Glutamatergic neuron (in vitro differentiated cells): ENCODE measurements around the gene ATF7. TPM values are rescaled to one million over a fixed set of nuclear protein-coding genes. Genes with fewer than 3 reads are reported as not detected.

Experiments used
- DNase-seq: peaks from one replicate; pipeline ENCODE4 v3.0.0; 2022
- H3K27ac Mint-ChIP-seq: one replicate; pipeline ENCODE4 v1.8.0; 2020; ENCODE audit warnings: mild to moderate bottlenecking, mixed read lengths, inconsistent platforms; ENCODE audit not compliant: unreplicated experiment
- H3K27me3 Mint-ChIP-seq: one replicate; pipeline ENCODE4 v1.8.0; 2020; ENCODE audit warnings: mild to moderate bottlenecking, moderate library complexity, mixed read lengths, inconsistent platforms; ENCODE audit not compliant: unreplicated experiment
- H3K36me3 Mint-ChIP-seq: one replicate; pipeline ENCODE4 v1.8.0; 2020; ENCODE audit warnings: mild to moderate bottlenecking, mixed read lengths, inconsistent platforms; ENCODE audit not compliant: unreplicated experiment
- H3K4me1 Mint-ChIP-seq: one replicate; pipeline ENCODE4 v1.8.0; 2020; ENCODE audit warnings: mild to moderate bottlenecking, low read depth, mixed read lengths, inconsistent platforms; ENCODE audit not compliant: unreplicated experiment
- H3K4me3 Mint-ChIP-seq: one replicate; pipeline ENCODE4 v1.8.0; 2020; ENCODE audit warnings: mild to moderate bottlenecking, mixed read lengths, inconsistent platforms; ENCODE audit not compliant: unreplicated experiment
- H3K9me3 Mint-ChIP-seq: one replicate; pipeline ENCODE4 v1.8.0; 2020; ENCODE audit warnings: mild to moderate bottlenecking, moderate library complexity, mixed read lengths, inconsistent platforms; ENCODE audit not compliant: unreplicated experiment
- CTCF ChIP-seq: fragments of 200-600 bp; sonication (generic); IDR thresholded peaks from one replicate; pipeline ENCODE4 v1.5.0; 2021; ENCODE audit not compliant: partially characterized antibody, unreplicated experiment
- total RNA-seq: library from RNA; stranded (reverse); fragmentation: NEBNext Ultra II Directional; extraction: Animal tissue kit (Norgen Biotek cat#: 25700); gene quantifications from one replicate; pipeline ENCODE4 v1.2.1, GENCODE V29; 2021; ENCODE audit not compliant: unreplicated experiment

The ATF7 gene
- total RNA-seq, 1 donor from 2014 or later: 36.0 TPM

DNA sequence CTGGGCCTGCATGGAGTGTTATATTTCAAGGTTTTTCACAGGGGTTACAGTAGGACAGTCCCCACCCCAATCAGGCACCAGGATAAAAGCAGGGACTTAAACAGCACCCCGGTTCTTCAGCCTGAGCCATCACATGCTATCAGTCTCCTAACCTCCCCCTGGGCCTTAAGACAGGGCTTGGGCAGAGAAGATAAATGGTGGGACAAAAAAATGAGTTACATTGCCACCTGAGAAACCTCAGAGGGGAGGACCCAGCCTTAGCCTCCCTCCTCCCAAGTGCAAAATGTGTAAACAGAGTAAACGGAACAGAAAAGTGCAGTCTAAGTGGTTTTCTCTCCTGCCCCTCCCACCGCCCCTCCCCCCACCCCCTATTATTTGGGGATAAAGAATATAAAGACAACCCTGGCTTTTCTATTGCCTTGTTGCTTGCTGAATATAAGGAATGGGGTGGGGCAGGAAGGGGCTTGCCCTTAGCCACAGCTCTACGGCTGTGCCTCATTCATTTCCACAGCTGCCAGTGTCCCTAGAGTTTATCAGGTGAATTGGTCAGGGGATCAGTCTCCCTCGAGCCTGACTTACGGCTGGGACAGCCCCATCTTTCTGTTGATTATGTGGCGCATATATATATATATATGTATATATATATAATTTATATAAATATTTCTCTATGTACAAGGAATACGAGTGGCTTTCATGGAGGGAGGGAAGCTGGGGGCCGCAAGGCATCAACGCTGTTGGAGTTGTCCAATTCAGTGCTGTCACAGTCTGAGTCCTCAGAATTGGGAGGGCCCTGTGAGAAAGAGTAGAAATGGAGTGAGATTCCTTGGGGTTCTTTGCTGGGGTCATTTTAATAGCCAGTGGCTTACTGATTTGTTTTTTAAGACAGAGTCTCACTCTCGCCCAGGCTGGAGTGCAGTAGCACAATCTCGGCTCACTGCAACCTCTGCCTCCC lies 145.4 kb downstream of the ATF7 start:
- H3K27ac Mint-ChIP-seq: no peak overlapping the region
- TF ChIP-seq CTCF: no peak

DNA sequence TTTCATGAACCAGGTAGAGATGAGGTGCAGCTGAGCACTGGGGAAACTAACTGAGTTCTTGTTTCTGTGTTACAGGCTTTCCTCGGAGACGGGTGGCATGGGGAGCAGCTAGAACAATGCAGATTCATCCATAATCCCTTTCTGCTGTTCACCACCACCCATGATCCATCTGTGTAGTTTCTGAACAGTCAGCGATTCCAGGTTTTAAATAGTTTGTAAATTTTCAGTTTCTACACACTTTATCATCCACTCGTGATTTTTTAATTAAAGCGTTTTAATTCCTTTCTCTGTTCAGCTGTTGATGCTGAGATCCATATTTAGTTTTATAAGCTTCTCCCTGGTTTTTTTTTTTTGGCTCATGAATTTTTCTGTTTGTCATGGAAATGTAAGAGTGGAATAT lies 146.9 kb downstream of the ATF7 start:
- Mint-ChIP-seq H3K27me3 (peaks cover 10% of the 10 kb centered on the region), H3K27ac (peak overlapping the region; percentile 48), H3K9me3 (peaks cover 11% of the 10 kb centered on the region), H3K4me3 (no peak overlapping the region), H3K4me1 (peaks cover 30% of the 10 kb centered on the region), H3K36me3 (peaks cover 4% of the 10 kb centered on the region)
- no peak for TF ChIP-seq CTCF
- no peak for DNase-seq

More for the DNA sequence above, 145.4 kb downstream of the ATF7 start:
- Mint-ChIP-seq H3K4me1 (peaks cover 15% of the 10 kb centered on the region), H3K9me3 (peaks cover 11% of the 10 kb centered on the region), H3K36me3 (peaks cover 4% of the 10 kb centered on the region), H3K27me3 (peaks cover 7% of the 10 kb centered on the region), H3K4me3 (no peak overlapping the region)
- no peak for DNase-seq

- Mint-ChIP-seq H3K27me3 (peaks cover 8% of the 10 kb centered on the region), H3K36me3 (peaks cover under 1% of the 10 kb centered on the region), H3K4me1 (peaks cover 32% of the 10 kb centered on the region), H3K4me3 (no peak overlapping the region), H3K27ac (no peak overlapping the region), H3K9me3 (peaks cover 8% of the 10 kb centered on the region)
- TF ChIP-seq CTCF: no peak
- no peak for DNase-seq
Measured at GRCh38 chr12:53478865-53479264, 147.3 kb downstream of the ATF7 start.

GRCh38 chr12:53476769-53477209 lies 149.4 kb downstream of the ATF7 start:
- peaks cover 2% of the 10 kb centered on the region for H3K9me3 Mint-ChIP-seq
- peaks cover 5% of the 10 kb centered on the region for H3K27me3 Mint-ChIP-seq
- DNase-seq: no peak
- H3K4me3 Mint-ChIP-seq: peak overlapping the region; percentile 48
- no peak overlapping the region for H3K27ac Mint-ChIP-seq
- peak; percentile 41 for TF ChIP-seq CTCF
- H3K4me1 Mint-ChIP-seq: peaks cover 34% of the 10 kb centered on the region
- H3K36me3 Mint-ChIP-seq: no peaks in the 10 kb centered on the region

GRCh38 chr12:53474819-53475218 lies 151.4 kb downstream of the ATF7 start:
- Mint-ChIP-seq H3K4me3 (peak overlapping the region; percentile 3), H3K4me1 (peaks cover 36% of the 10 kb centered on the region), H3K27ac (peak overlapping the region; percentile 3), H3K36me3 (no peaks in the 10 kb centered on the region), H3K9me3 (peaks cover 1% of the 10 kb centered on the region), H3K27me3 (peaks cover 5% of the 10 kb centered on the region)
- DNase-seq: no peak
- TF ChIP-seq CTCF: no peak
